ENCODE data around the gene ABCA3. TPM values are rescaled to one million over a fixed set of nuclear protein-coding genes. Genes with fewer than 3 reads are reported as not detected.
A peak's percentile ranks its signal among the peaks of the same experiment; 100 is the strongest.
"Not testable (repeated sequence)": the region's sequence is repeated elsewhere in the genome, so short reads cannot be mapped to it uniquely, and the experiment has no call there.

Gene ABCA3
- total and polyA plus RNA-seq, 7 experiments from 2014 or later, result 1.7 to 10.0 (median 7.4) TPM

DNA sequence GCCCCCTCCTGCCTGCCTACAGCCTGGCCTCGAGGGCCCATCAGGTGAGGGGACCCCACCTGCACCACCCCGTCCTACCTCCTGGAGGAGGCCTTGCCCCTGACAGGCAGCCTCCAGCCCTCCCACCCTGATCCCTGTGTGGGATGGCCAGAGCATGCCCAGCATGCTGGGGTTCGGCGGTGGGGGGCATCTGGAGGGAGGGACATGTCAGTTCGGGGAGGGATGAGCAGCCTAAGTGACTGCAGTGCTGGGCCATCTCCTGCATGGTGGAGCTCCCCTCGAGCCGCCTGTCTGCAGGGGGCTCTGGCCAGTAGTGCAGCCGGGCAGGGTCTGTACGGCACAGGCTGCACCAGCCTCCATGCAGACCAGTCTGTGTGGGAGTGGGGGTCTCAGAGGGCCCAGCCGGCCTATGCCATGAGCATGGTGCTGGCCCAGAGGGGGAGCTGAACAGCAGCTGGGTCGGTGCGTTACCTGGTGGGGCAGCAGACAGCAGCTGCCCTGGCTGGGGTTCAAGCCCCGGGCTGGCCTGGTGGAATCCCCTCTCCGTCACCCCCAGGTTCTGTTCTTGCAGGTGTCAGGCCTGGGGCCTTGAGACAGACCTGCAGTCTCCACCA lies 68.6 kb downstream of the ABCA3 start:
- ChIA-PET POLR2A (no interaction called here), CTCF (no interaction called here)
- H3K4me1 ChIP-seq (ENCODE audit: control insufficient read depth in 2 of 2, insufficient read depth in 2 of 2, low read length in 2 of 2), result peaks cover 8 to 9% of the 10 kb centered on the region in 2 donors
- Mint-ChIP-seq H3K9me3 (peaks cover 0 to 3% (median 0%) of the 10 kb centered on the region in 11 donors), H3K4me3 (no peak overlapping the region), H3K4me1 (peaks cover 6 to 16% (median 11%) of the 10 kb centered on the region in 7 donors), H3K36me3 (peaks cover 0 to 4% (median 0%) of the 10 kb centered on the region in 5 donors), H3K27ac (no peak overlapping the region), H3K27me3 (peaks cover 0 to 2% (median 0%) of the 10 kb centered on the region in 5 donors)
- peaks cover 0 to 3% (median 0%) of the 10 kb centered on the region in 3 experiments for H3K36me3 ChIP-seq (ENCODE audit: control insufficient read depth in 2 of 3, insufficient read depth in 3 of 3, low read length in 3 of 3)
- intact Hi-C loops (cut with micrococcal nuclease), result no loop called here
- H3K27ac ChIP-seq (ENCODE audit: low read depth, low read length), result no peak overlapping the region
- no peaks in the 10 kb centered on the region for H3K27me3 ChIP-seq (ENCODE audit: control insufficient read depth in 2 of 2, insufficient read depth in 2 of 2, low read length in 2 of 2)
- H3K9me3 ChIP-seq (ENCODE audit: control insufficient read depth in 2 of 3, low read length in 3 of 3), result no peaks in the 10 kb centered on the region
- ATAC-seq (no peak), DNase-seq (no peak)
- no peak overlapping the region for H3K4me3 ChIP-seq (ENCODE audit: low read length)

DNA sequence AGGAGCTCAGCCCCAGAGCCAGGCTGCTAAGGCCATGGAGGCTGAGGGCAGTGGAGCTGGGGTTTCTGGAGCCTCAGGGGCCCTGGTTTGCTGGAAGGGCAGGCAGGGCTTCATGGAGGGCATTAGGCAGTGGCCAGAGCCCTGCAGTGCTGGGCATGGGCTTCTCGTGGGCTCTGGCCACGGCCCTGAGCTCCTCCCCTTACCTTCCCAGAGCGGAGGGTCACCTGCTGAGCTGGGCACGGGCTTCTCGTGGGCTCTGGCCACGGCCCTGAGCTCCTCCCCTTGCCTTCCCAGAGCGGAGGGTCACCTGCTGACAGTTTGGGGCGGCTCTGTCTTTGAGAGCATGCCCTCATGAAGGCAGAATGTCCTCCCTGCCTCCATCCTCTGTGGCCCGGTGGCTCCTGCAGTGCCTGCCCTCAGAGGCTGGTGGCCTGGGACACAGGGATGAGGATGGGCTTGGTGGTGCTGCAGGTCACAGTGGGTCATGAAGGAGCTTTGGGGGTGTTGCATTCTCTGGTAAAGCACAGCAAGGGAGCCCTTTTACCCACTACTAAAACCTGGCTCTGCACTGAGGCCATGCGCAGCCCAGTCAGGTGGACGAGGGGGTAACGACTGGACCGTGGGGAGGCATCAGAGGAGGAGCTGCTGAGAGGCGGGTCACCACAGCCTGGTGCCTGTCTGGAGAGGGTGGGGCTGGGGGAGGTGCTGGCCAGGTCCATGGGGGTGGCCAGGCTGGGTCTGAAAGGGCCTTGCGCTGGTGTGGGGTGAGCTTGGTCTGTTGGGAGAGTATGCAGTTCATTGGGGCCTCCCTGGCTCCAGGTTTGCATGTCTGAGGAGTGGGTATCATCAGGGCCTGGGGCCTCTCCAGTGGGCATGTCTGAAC lies 69.7 kb downstream of the ABCA3 start:
- H3K4me3 ChIP-seq (ENCODE audit: low read length), result no peak overlapping the region
- ATAC-seq, result no peak
- ChIA-PET CTCF (no interaction called here), POLR2A (interaction anchor here (0.6 to 1.8 kb wide), 5 partner anchors 9 to 488 kb away, joined by 3 to 6 read pairs (median 4); partner anchors contain the start of genes ATP6V0C, ECI1, MLST8 and NUBP2)
- peaks cover 0 to 2% (median 0%) of the 10 kb centered on the region in 5 donors for H3K27me3 Mint-ChIP-seq
- peaks cover 0 to 3% (median 0%) of the 10 kb centered on the region in 3 experiments for H3K36me3 ChIP-seq (ENCODE audit: control insufficient read depth in 2 of 3, insufficient read depth in 3 of 3, low read length in 3 of 3)
- no peaks in the 10 kb centered on the region for H3K9me3 ChIP-seq (ENCODE audit: control insufficient read depth in 2 of 3, low read length in 3 of 3)
- peaks cover 0 to 3% (median 0%) of the 10 kb centered on the region in 11 donors for H3K9me3 Mint-ChIP-seq
- peak overlapping the region in 1 of 9 donors; percentile 25 for H3K27ac Mint-ChIP-seq
- H3K27ac ChIP-seq (ENCODE audit: low read depth, low read length), result no peak overlapping the region
- peaks cover 6 to 27% (median 20%) of the 10 kb centered on the region in 7 donors for H3K4me1 Mint-ChIP-seq
- peaks cover 0 to 6% (median 0%) of the 10 kb centered on the region in 5 donors for H3K36me3 Mint-ChIP-seq
- peaks cover 13 to 15% of the 10 kb centered on the region in 2 donors for H3K4me1 ChIP-seq (ENCODE audit: control insufficient read depth in 2 of 2, insufficient read depth in 2 of 2, low read length in 2 of 2)
- DNase-seq, result no peak
- H3K27me3 ChIP-seq (ENCODE audit: control insufficient read depth in 2 of 2, insufficient read depth in 2 of 2, low read length in 2 of 2), result no peaks in the 10 kb centered on the region
- intact Hi-C loops (cut with micrococcal nuclease), result no loop called here
- H3K4me3 Mint-ChIP-seq, result peak overlapping the region in 4 of 10 donors; percentile 9 to 26 (median 16)

DNA sequence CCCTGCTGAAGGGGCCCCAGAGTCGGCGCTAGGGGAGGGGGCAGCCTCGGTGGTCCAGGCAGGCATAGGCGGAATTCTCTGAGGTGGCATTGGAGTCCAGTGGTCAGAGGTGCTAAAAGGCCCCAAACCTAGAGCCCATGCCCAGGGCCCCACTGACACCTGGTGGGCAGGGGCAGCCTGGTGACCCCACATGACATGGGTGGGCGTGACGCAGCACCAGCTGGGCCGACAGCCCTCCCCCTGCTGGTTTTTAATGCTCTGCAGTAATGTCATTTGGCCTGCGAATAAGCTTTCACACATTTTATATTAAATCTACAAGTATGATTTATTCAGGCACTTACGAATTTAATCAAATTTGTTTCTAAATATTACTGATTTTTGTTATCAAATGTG lies 70.5 kb downstream of the ABCA3 start:
- Histone ChIP-seq H3K4me1 (ENCODE audit: control insufficient read depth in 2 of 2, insufficient read depth in 2 of 2, low read length in 2 of 2) (peaks cover 13 to 15% of the 10 kb centered on the region in 2 donors), H3K4me3 (ENCODE audit: low read length) (no peak overlapping the region), H3K27me3 (ENCODE audit: control insufficient read depth in 2 of 2, insufficient read depth in 2 of 2, low read length in 2 of 2) (no peaks in the 10 kb centered on the region), H3K27ac (ENCODE audit: low read depth, low read length) (no peak overlapping the region), H3K9me3 (ENCODE audit: control insufficient read depth in 2 of 3, low read length in 3 of 3) (no peaks in the 10 kb centered on the region), H3K36me3 (ENCODE audit: control insufficient read depth in 2 of 3, insufficient read depth in 3 of 3, low read length in 3 of 3) (peaks cover 0 to 4% (median under 1%) of the 10 kb centered on the region in 3 experiments)
- intact Hi-C loops (cut with micrococcal nuclease), result no loop called here
- Mint-ChIP-seq H3K27ac (peak overlapping the region in 1 of 9 donors; percentile 99), H3K36me3 (peaks cover 0 to 6% (median 0%) of the 10 kb centered on the region in 5 donors), H3K4me3 (peak overlapping the region in 8 of 10 donors; percentile 93 to 98 (median 95)), H3K27me3 (peaks cover 0 to 2% (median 0%) of the 10 kb centered on the region in 5 donors), H3K9me3 (peaks cover 0 to 3% (median 0%) of the 10 kb centered on the region in 11 donors), H3K4me1 (peaks cover 8 to 32% (median 26%) of the 10 kb centered on the region in 7 donors)
- DNase-seq (no peak), ATAC-seq (no peak)
- ChIA-PET POLR2A (interaction anchor here (0.8 to 2.3 kb wide), 5 partner anchors 8 to 243 kb away, joined by 3 to 9 read pairs (median 5); partner anchors contain the start of genes ATP6V0C, ECI1, MLST8 and TRAF7), CTCF (no interaction called here)

DNA sequence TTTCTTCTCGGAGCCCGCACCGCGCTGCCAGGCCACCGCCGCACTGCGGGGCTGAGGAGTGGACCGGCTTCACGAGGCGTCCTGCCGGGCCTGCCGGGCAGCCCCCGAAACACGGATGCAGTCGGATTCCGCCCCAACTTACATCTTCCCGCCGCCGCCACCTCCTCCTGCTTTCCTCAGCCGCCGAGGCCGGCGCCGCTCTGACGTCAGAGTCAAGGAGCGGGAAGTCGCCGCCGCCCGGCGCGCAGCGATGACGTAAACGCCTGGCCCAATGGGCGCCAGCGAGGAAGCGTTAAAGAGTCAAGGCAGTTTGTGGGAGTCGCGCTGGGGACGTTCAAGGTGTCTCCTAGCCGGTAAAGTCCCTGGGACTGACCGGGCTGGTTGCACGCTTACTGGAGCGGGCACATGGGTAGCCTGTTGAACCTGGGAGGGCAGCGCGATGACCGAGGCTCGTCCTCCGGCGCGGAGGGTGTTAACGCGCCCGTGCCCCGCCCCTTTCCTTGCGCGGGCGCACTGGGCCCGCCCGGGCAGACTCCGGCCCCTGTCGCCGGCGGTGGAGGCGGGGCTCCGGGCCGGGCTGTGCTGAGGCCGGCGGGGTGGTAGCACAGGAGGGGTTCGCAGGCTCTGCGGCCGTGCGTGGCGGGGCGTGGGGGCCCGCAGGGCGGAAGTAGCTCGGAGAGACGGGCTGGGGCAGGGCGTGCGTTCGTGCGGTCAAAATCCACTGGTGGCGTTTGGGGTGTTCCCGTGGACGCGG lies 72.4 kb downstream of the ABCA3 start, which contains the start of gene RNPS1:
RNPS1 (minus strand) TSS at position 214 of the 754 bp plus-strand sequence. CDS start 3,483 bp downstream, outside the sequence.
- ATAC-seq, result peak; percentile 92
- Mint-ChIP-seq H3K27ac (peak within 1 kb of the TSS; percentile 95 to 99 (median 98)), H3K4me3 (peak within 1 kb of the TSS; percentile 93 to 98 (median 95)), H3K4me1 (peaks cover 15 to 42% (median 35%) of the 10 kb centered on the region in 7 donors), H3K9me3 (peaks cover 0 to 3% (median 0%) of the 10 kb centered on the region in 11 donors), H3K36me3 (peaks cover 0 to 7% (median 6%) of the 10 kb centered on the region in 5 donors), H3K27me3 (peaks cover 0 to 2% (median 0%) of the 10 kb centered on the region in 5 donors)
- Histone ChIP-seq H3K4me3 (ENCODE audit: low read length) (peak within 1 kb of the TSS; percentile 99), H3K27ac (ENCODE audit: low read depth, low read length) (peak within 1 kb of the TSS; percentile 91), H3K27me3 (ENCODE audit: control insufficient read depth in 2 of 2, insufficient read depth in 2 of 2, low read length in 2 of 2) (no peaks in the 10 kb centered on the region), H3K4me1 (ENCODE audit: control insufficient read depth in 2 of 2, insufficient read depth in 2 of 2, low read length in 2 of 2) (peaks cover 13 to 15% of the 10 kb centered on the region in 2 donors), H3K36me3 (ENCODE audit: control insufficient read depth in 2 of 3, insufficient read depth in 3 of 3, low read length in 3 of 3) (peaks cover 0 to 24% (median 8%) of the 10 kb centered on the region in 3 experiments), H3K9me3 (ENCODE audit: control insufficient read depth in 2 of 3, low read length in 3 of 3) (no peaks in the 10 kb centered on the region)
- ChIA-PET CTCF (no interaction called here), POLR2A (interaction anchor here (0.6 to 2.3 kb wide), 13 partner anchors 11 to 605 kb away, joined by 3 to 9 read pairs (median 4); partner anchors contain the start of genes ECI1, NTHL1, PGP and TRAF7)
- intact Hi-C loops (cut with micrococcal nuclease), result loop anchor here (1.0 to 10.0 kb wide), 19 partner anchors 17 to 656 kb away; partner anchors contain the start of genes ABCA3 (in 2 of the 2), ATP6V0C (in 2 of the 2), CCNF (in 2 of the 2) and E4F1 (in 2 of the 2)
- DNase-seq, result peak; percentile 93 to 98 (median 96)

DNA sequence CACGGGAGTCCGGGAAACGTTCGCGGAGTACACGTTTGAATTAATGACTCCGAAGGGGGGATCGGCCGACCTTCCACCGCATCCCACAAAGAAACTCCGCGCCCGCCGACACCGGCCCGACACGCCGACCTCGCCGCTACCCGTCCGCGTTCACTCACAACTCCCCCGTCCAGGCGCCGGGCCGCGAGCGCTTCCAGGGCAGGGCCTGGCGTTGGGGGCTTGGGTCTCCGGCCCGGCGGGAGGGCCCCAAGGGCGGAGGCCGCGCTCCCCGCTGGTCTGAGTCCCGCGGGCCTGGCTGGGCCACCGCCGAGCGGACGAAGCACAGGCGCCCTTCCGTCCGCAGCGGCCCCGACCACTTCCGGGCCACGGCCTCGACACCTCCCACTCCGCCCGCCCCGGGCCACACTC lies 73.0 kb downstream of the ABCA3 start:
- H3K27ac Mint-ChIP-seq, result peak overlapping the region; percentile 95 to 99 (median 98)

More for the DNA sequence above, 73.0 kb downstream of the ABCA3 start:
- peak overlapping the region; percentile 99 for H3K4me3 ChIP-seq (ENCODE audit: low read length)
- H3K9me3 ChIP-seq (ENCODE audit: control insufficient read depth in 2 of 3, low read length in 3 of 3); H3K9me3 Mint-ChIP-seq; H3K27me3 Mint-ChIP-seq; CTCF ChIA-PET; H3K27me3 ChIP-seq (ENCODE audit: control insufficient read depth in 2 of 2, insufficient read depth in 2 of 2, low read length in 2 of 2): not testable (repeated sequence)
- peaks cover 13 to 15% of the 10 kb centered on the region in 2 donors for H3K4me1 ChIP-seq (ENCODE audit: control insufficient read depth in 2 of 2, insufficient read depth in 2 of 2, low read length in 2 of 2)
- Mint-ChIP-seq H3K36me3 (peaks cover 0 to 12% (median 10%) of the 10 kb centered on the region in 5 donors), H3K4me1 (peaks cover 16 to 42% (median 37%) of the 10 kb centered on the region in 7 donors), H3K4me3 (peak overlapping the region; percentile 93 to 98 (median 95))
- peak; percentile 64 for ATAC-seq
- DNase-seq, result peak in 1 of 9 donors; percentile 14
- intact Hi-C loops (cut with micrococcal nuclease), result loop anchor here (5.0 to 10.0 kb wide), 8 partner anchors 63 to 655 kb away; partner anchors contain the start of genes CCNF (in 1 of the 2), CRAMP1 (in 1 of the 2), ELOB (in 1 of the 2) and EME2 (in 1 of the 2)
- POLR2A ChIA-PET, result interaction anchor here (1.0 kb wide), 1 partner anchor 16 kb away, joined by 4 read pairs; the partner anchor contains the start of gene ECI1
- peak overlapping the region; percentile 91 for H3K27ac ChIP-seq (ENCODE audit: low read depth, low read length)
- peaks cover 3 to 30% (median 14%) of the 10 kb centered on the region in 3 experiments for H3K36me3 ChIP-seq (ENCODE audit: control insufficient read depth in 2 of 3, insufficient read depth in 3 of 3, low read length in 3 of 3)

Data from naive thymus-derived CD4-positive, alpha-beta T cell (primary cell).